SK-N-DZ (cell line): ENCODE results near the gene PDZRN4.
"Not testable (repeated sequence)": the region's sequence is repeated elsewhere in the genome, so short reads cannot be mapped to it uniquely, and the experiment has no call there.

Experiments
- DNase-seq: peaks from one replicate; pipeline ENCODE4 v3.0.0-alpha.2; 2015; ENCODE audit warnings: low spot score

Gene PDZRN4

GRCh38 chr12:41509271-41510055 lies 321.3 kb downstream of the PDZRN4 start:
- no peak for DNase-seq

DNA sequence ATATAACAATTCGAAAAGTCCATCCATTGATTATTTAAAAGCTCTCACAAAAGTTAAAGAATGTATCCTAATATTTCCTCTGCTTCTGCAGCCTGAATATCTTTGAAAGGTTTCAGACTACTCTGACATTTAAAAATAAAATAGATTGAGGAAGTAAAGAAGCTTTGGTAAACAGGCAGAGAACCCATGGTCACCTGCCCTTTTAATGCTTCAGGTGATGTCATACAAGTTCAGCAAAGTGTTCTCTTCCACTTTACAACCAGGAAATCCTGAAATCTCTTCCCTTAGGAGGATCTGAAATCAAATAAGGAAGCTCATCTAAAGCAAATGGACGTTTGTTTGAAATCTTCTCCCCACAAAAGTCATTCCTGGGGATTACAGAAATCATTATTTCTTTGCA lies 322.4 kb downstream of the PDZRN4 start:
- no peak for DNase-seq

- no peak for DNase-seq
These were observed 323.1 kb downstream of the PDZRN4 start for GRCh38 chr12:41511247-41511646.

DNA sequence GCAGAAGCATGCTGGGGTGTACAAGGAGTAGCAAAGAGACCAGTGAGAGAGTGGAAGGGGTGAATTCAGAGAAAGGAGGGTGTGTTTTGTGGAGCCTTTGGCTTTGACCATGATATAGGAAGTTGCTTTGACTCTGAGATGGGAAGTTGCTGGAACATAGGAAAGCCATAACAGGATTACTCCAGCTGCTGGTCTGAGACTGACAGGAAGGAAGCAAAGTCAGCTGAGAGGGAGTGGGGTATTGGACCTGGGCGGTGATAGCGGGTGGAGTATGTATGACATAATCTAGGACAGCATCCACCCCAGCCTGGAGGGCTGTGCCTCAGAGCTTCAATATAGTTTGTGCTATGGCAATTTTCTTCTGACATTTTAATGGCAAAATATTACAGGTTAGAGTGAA lies 324.4 kb downstream of the PDZRN4 start:
- DNase-seq: no peak

GRCh38 chr12:41514021-41514777 lies 326.1 kb downstream of the PDZRN4 start:
- DNase-seq: no peak

- DNase-seq: peak; percentile 22
These were observed 326.8 kb downstream of the PDZRN4 start for GRCh38 chr12:41514907-41515306.

- DNase-seq: no peak
These were observed 327.8 kb downstream of the PDZRN4 start for GRCh38 chr12:41515953-41516352.

DNA sequence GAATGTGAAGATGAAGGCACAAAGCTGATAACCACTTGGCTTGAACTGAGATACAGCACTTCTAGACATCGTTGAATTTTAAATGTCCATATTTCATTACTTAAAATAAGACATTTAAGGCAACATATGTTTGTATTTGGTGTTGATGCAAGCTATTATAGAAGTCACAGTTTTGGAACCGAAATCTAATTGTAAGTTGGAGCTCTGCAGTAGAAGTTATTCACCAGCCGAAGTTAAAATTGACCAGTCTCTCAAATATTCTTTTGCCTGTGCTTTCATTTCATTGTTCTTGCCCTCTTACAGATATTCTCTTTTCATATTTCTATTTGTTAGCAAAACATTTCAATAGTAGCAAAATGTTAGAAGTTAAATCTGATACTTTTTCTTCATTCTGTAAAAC lies 332.7 kb downstream of the PDZRN4 start:
- no peak for DNase-seq

DNA sequence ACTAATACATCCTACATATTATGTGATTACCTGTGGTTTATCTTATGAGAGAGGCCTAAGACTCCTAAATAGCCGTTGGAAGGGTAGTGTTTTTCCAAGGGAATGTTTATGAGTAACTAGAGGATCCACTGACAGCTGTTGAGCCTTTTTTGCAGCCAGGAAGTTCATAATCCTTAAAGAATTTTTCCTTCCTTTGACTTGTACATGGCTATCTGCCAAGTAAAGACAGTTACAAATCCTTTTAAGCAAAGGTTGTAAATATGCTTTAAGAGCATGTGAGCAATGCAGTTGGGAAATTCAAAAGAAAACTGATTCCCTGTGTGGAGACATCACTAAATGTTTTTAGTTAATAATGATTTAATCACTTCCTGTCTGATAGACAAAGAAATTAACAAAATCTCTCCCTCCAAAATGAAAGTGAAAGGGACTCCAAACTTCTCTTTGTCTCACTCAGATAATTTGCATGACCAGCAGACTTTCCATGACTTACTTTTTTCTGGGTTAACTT lies 333.8 kb downstream of the PDZRN4 start:
- no peak for DNase-seq

- no peak for DNase-seq
These were observed 338.9 kb downstream of the PDZRN4 start for GRCh38 chr12:41527062-41527461.

GRCh38 chr12:41527534-41528116 lies 339.5 kb downstream of the PDZRN4 start:
- no peak for DNase-seq

DNA sequence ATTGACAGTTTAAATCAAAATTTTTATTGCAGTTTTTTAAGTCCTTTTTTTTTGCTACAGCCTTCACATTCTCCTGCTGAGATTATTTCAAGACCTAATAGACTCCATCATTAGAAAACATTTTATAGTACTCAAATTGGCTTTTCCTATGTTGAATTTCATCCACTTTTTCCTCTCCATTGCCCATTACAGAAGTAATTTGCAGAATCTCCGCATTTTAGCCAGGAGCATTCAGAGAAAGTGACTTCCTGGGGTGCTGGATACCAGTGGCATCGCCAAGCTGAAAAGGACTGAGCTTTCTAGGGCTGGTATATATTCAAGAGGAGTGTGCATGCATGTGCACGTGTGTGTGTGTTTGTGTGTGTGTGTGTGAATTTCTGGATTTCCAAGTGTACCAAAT lies 340.8 kb downstream of the PDZRN4 start:
- DNase-seq: no peak

- DNase-seq: no peak
These were observed 342.3 kb downstream of the PDZRN4 start for GRCh38 chr12:41530441-41530840.

DNA sequence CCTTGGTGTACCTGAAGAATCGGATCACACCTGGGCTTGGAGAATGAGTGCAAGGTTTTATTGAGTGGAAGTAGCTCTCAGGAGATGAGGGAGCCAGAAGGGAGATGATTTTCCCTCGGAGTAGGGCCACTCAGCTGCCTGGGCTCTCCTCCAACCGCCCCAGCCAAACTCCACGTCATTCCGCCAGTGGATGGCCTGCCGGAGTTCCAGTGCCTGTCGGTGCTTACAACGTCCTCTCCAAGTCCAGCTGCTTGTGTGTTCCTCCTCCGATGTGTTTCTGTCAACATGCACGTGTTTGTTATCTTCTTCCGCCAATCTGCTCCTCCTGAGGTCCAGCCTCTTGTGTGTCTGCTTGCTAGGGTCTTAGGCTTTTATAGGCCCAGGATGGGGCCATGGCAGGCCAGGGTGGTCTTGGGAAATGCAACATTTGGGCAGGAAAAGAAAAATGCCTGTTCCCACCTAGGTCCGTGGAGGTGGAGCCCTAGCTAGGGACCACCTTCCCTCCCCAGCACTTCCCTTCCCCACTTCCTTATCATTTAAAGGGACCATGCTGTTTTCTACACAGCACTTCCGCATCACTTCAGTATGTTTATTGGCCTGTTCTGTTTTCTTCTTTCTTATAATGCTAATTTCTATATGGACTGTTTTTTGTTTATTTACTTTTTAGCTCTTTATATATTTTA lies 343.2 kb downstream of the PDZRN4 start:
- peak; percentile 12 for DNase-seq

- no peak for DNase-seq
These were observed 344.0 kb downstream of the PDZRN4 start for GRCh38 chr12:41532072-41532471.

GRCh38 chr12:41536813-41537490 lies 348.8 kb downstream of the PDZRN4 start:
- DNase-seq: no peak

DNA sequence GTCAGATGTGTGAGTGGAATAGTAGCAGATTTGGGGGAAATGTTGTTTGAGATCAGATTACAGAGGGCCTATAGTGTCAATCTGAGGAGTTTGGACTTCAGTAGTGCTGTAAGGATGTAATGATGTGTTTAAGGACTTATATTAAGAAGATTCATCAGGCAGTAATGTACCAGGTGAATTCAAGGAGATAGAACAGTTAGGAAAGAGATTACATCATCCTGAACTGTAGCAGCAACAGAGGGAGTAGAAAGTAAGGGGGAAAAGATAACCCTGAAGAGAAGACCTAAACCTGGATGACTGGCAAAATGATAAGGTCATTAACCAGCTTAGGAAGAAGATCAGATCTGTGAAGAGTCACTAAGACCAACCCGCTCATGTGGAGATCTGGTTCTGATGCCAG lies 349.4 kb downstream of the PDZRN4 start:
- no peak for DNase-seq

- no peak for DNase-seq
These were observed 357.6 kb downstream of the PDZRN4 start for GRCh38 chr12:41545761-41546160.

- not testable (repeated sequence) for DNase-seq
These were observed 359.0 kb downstream of the PDZRN4 start for GRCh38 chr12:41547071-41547470.

DNA sequence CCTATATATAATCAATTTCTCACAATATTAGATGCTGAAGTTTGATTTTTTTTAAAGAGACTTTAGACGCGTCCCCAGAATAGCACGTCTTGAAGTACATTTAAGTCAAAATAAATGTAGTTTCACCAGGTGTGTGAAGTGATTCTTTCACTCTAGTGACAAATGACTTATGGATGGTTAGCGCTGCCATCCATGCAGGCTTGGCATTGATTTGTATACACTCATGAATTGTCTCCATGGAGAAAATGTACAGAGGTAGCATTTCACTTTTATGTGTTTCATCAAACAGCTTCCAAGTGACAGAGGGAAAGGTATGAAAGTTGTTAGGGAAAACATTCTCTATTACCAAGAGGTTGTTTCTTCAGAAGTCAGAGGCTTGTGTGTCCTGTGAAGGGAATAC lies 360.8 kb downstream of the PDZRN4 start:
- DNase-seq: no peak

DNA sequence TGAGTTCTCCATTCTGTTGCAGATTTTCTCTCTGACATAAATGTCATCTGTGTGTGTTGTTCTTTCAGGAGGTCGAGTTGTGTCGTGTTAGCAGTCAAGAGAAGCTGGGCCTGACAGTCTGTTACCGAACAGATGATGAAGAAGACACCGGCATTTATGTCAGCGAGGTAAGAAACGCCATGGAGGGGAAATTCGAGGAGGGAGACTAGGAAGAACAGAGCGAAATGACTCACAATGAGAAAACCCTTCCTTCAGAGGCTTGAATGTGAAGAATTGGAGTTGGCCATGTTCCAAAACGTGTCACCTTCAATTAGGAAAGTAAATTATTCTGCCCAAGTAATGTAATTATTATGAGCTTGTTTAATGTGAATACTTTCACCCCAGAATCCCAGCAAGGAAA lies 364.5 kb downstream of the PDZRN4 start:
- no peak for DNase-seq
